Adrenal gland (tissue), 12 donors: Measurements from ENCODE around the gene BOLA3. TPM values are rescaled to one million over a fixed set of nuclear protein-coding genes. Genes with fewer than 3 reads are reported as not detected.

Experiments used
- DNase-seq, 7 donors: peaks; one replicate each; pipeline ENCODE4 v3.0.0-alpha.2; 2019 to 2020
- H3K27ac ChIP-seq, 5 donors: fragments of 200-600 bp; sonication (generic) in 4 of 5; 1 replicate in 3 of 5; 2 replicates in 2 of 5; pipeline versions ENCODE4 v1.5.1 to v1.8.0; 2016 to 2020; ENCODE audit warnings: mild to moderate bottlenecking in 1 of 5
- H3K27me3 ChIP-seq: fragments of 200-600 bp; 2 replicates; pipeline ENCODE4 v1.8.0; 2021
- H3K36me3 ChIP-seq, 2 donors: fragments of 200-600 bp; replicated peaks in 1 of 2; 1 replicate in 1 of 2; 2 replicates in 1 of 2; pipeline versions ENCODE4 v1.5.1 to v1.8.0; 2018 to 2022
- H3K4me1 ChIP-seq, 2 donors: fragments of 200-600 bp; replicated peaks in 1 of 2; 1 replicate in 1 of 2; 2 replicates in 1 of 2; pipeline versions ENCODE4 v1.5.1 to v1.8.0; 2018 to 2021
- H3K4me3 ChIP-seq, 4 donors: fragments of 200-600 bp; sonication (generic) in 3 of 4; one replicate each; pipeline ENCODE4 v1.5.1; 2016 to 2018
- H3K9me3 ChIP-seq, 3 donors: fragments of 200-600 bp; sonication (generic) in 1 of 3; replicated peaks in 1 of 3; 1 replicate in 2 of 3; 2 replicates in 1 of 3; pipeline versions ENCODE4 v1.5.1 to v1.8.0; 2016 to 2021
- POLR2A ChIP-seq, 2 donors: fragments of 450-650 bp; IDR thresholded peaks; one replicate each; pipeline ENCODE4 v1.6.1; 2017; ENCODE audit warnings: antibody characterized with exemption in 2 of 2, mild to moderate bottlenecking in 2 of 2, moderate library complexity in 1 of 2
- WGBS, 4 donors: extraction: QIAGEN DNeasy Blood & Tissue Kit in 2 of 4; methylation state at CpG; one replicate each; pipeline versions ENCODE4 v1.1.5 to v1.1.7; 2013 to 2017; 5-methylcytosine and 5-hydroxymethylcytosine counted together
- intact Hi-C, 2 donors: fragments of 100-400 bp; cut with DNase I; formaldehyde crosslinking; loops; one replicate each; pipeline versions ENCODE4 v1.14.1 to v1.15.0; 2022 to 2023
- polyA plus RNA-seq, 3 donors: library from polyadenylated mRNA; stranded (reverse); fragments of 200-250 nt in 2 of 3; fragments of 350-450 nt in 1 of 3; fragmentation: Illumina TruSeq in 1 of 3; extraction: RNeasy Lipid Tissue Mini Kit (QIAGEN cat#74804) in 1 of 3; gene quantifications; one replicate each; pipeline ENCODE4 v1.2.3, GENCODE V29; 2013 to 2014
- total RNA-seq, 9 donors: library from RNA; depleted of rRNA in 4 of 9; stranded (reverse); fragments of >200 nt in 4 of 9; fragments of 120-200 nt in 1 of 9; fragmentation: NEBNext Ultra II Directional in 1 of 9; extraction: Animal tissue kit (Norgen Biotek cat#: 25700) in 1 of 9; gene quantifications; one replicate each; pipeline versions ENCODE4 v1.1.0 to v1.2.4, GENCODE V29; 2013 to 2023
- TF ChIP-seq, protein P1 (sequence below), 6 experiments: fragments of 450-650 bp in 4 of 6; fragments of 200-600 bp in 2 of 6; sonication (generic) in 1 of 6; IDR thresholded peaks; 1 replicate in 5 of 6; 2 replicates in 1 of 6; pipeline versions ENCODE4 v1.5.1 to v1.8.0; 2016 to 2021; ENCODE audit warnings: antibody characterized with exemption in 6 of 6, mild to moderate bottlenecking in 2 of 6, moderate library complexity in 1 of 6
- donor health status: healthy with polysubstance abuse.
- donor health status: Bipolar disorder and iron deficiency.
- donor health status: DM: yes; HTN: yes; CAD: no.
- donor health status: DM: no; HTN: no; CAD: no.
- donor health status: DM: no; HTN: no; CAD: no.
- donor health status: DM: yes; HTN: yes; CAD: no.

BOLA3 gene
- total and polyA plus RNA-seq, 12 donors = 17.1 to 84.5 (median 48.2) TPM

DNA sequence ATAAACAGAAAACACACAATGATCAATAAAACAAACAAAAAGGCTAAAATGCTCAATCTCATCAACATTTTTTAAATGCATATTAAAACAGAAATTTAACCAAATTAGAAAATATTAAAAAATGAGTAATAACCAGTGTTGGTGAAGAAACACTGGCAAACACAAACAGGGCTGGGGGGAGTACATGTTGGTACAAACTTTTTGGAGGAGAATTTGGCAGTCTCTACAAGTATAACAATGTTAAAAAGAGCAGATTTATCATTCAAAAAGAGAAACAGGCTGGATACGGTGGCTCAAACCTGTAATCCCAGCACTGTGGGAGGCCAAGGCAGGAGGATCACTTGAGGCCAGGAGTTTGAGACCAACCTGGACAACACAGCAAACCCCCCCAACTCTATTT is 17.0 kb upstream of the BOLA3 start:
- Histone ChIP-seq H3K4me1 (no peaks in the 10 kb centered on the region), H3K27ac (no peak overlapping the region), H3K36me3 (peaks cover 0 to 92% of the 10 kb centered on the region in 2 donors), H3K4me3 (no peak overlapping the region), H3K9me3 (peaks cover 0 to 4% (median 0%) of the 10 kb centered on the region in 3 donors), H3K27me3 (no peaks in the 10 kb centered on the region)
- WGBS, 4 donors = 84 to 100% (median 94%) methylated on average over 1 of the region's 1 CpG
- intact Hi-C loops = no loop called here
- DNase-seq = no peak
- TF ChIP-seq POLR2A (IDR thresholded peaks at IDR 0.05) = no peak
- TF ChIP-seq, protein P1, sequence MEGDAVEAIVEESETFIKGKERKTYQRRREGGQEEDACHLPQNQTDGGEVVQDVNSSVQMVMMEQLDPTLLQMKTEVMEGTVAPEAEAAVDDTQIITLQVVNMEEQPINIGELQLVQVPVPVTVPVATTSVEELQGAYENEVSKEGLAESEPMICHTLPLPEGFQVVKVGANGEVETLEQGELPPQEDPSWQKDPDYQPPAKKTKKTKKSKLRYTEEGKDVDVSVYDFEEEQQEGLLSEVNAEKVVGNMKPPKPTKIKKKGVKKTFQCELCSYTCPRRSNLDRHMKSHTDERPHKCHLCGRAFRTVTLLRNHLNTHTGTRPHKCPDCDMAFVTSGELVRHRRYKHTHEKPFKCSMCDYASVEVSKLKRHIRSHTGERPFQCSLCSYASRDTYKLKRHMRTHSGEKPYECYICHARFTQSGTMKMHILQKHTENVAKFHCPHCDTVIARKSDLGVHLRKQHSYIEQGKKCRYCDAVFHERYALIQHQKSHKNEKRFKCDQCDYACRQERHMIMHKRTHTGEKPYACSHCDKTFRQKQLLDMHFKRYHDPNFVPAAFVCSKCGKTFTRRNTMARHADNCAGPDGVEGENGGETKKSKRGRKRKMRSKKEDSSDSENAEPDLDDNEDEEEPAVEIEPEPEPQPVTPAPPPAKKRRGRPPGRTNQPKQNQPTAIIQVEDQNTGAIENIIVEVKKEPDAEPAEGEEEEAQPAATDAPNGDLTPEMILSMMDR (IDR thresholded peaks at IDR 0.05) = no peak

DNA sequence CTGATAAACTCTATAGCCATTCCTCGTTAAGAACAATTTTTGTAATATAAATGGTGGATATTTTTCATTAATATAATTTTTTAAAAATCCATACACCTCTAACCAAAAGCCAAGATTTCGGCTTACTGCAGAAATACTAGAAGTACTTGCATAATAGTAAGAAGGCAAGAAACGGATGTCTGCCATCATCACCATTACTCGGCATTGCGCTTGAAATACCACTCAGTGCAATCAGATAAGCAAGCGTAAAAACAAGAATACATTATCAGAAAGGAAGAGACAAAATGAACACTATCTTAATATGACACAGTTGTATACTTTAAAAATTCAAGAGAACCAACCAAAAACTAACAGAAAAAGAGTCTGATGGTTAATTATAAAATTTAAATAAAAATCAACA is 15.2 kb upstream of the BOLA3 start:
- DNase-seq = no peak
- peaks cover 0 to 91% of the 10 kb centered on the region in 2 donors for H3K36me3 ChIP-seq

DNA sequence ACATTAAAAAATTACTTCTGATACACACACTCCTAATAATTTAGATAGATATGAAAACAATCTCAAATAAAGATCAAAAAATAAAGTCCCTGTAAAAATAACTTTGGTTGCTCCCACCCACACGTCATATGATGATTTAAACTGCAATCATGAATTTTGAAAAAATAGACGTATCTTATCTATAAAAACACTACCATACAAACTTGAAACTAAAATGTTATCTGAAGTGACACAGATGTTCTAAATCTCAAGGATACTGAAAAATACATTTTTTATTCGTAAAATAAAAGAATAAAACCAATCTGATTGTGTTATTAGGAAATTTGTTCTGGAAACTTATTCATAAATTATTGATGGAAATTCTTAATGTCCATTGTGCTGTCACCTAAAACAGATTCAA is 8.1 kb upstream of the BOLA3 start:
- H3K4me3 ChIP-seq = no peak overlapping the region
- H3K27ac ChIP-seq = no peak overlapping the region
- intact Hi-C loops = no loop called here
- 45 to 60% (median 52%) methylated on average over 3 of the region's 3 CpGs for WGBS, 4 donors
- H3K4me1 ChIP-seq = no peaks in the 10 kb centered on the region
- DNase-seq = no peak
- TF ChIP-seq, protein P1 (IDR thresholded peaks at IDR 0.05) = no peak
- no peak for TF ChIP-seq POLR2A (IDR thresholded peaks at IDR 0.05)
- H3K9me3 ChIP-seq = no peaks in the 10 kb centered on the region
- peaks cover 0 to 58% of the 10 kb centered on the region in 2 donors for H3K36me3 ChIP-seq
- no peaks in the 10 kb centered on the region for H3K27me3 ChIP-seq

More for the DNA sequence above, 15.2 kb upstream of the BOLA3 start:
- H3K27ac ChIP-seq = no peak overlapping the region
- H3K9me3 ChIP-seq = peaks cover 0 to 4% (median 0%) of the 10 kb centered on the region in 3 donors
- no peaks in the 10 kb centered on the region for H3K27me3 ChIP-seq
- no peaks in the 10 kb centered on the region for H3K4me1 ChIP-seq
- H3K4me3 ChIP-seq = no peak overlapping the region
- 92 to 94% (median 93%) methylated on average over 6 of the region's 6 CpGs for whole genome bisulfite sequencing, 4 donors
- intact Hi-C loops = no loop called here
- TF ChIP-seq, protein P1 (IDR thresholded peaks at IDR 0.05) = no peak
- TF ChIP-seq POLR2A (IDR thresholded peaks at IDR 0.05) = no peak

DNA sequence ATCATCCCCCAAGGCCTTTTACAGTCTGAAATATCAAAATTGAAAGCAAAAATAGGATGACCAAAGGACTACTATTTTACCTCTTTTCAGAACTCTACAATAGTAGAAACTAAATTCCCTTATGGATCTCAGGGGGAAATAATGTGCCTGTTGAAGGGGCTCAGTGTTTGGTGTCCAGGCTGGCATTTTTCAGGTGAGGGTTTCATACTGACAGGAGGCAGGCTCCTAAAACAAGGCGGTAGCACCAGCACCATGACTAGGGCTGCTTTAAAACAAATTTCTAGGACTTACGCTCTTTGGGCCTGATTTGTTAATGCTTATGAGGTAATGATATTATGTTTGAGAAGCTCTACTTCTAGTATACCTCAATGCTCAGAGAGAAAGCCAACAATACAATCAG is 5.2 kb upstream of the BOLA3 start:
- intact Hi-C loops = no loop called here

More for the DNA sequence above, 5.2 kb upstream of the BOLA3 start:
- H3K4me1 ChIP-seq = peaks cover 0 to 8% of the 10 kb centered on the region in 2 donors
- no peak overlapping the region for H3K4me3 ChIP-seq
- 83 to 95% (median 91%) methylated on average over 2 of the region's 2 CpGs for WGBS, 4 donors
- no peak overlapping the region for H3K27ac ChIP-seq
- TF ChIP-seq, protein P1 (IDR thresholded peaks at IDR 0.05) = no peak
- no peak for TF ChIP-seq POLR2A (IDR thresholded peaks at IDR 0.05)
- no peak for DNase-seq
- H3K36me3 ChIP-seq = peaks cover 0 to 37% of the 10 kb centered on the region in 2 donors
- H3K9me3 ChIP-seq = no peaks in the 10 kb centered on the region
- no peaks in the 10 kb centered on the region for H3K27me3 ChIP-seq
